Activated naive CD8-positive, alpha-beta T cell (primary cell): Measurements from ENCODE around the gene SRPX.

Experiments used
- H3K27ac Mint-ChIP-seq: one replicate; pipeline ENCODE4 v1.8.0; 2021; ENCODE audit warnings: mixed read lengths
- H3K27me3 Mint-ChIP-seq: one replicate; pipeline ENCODE4 v1.8.0; 2021; ENCODE audit warnings: mixed read lengths
- H3K36me3 Mint-ChIP-seq: one replicate; pipeline ENCODE4 v1.8.0; 2021; ENCODE audit warnings: mixed read lengths
- H3K4me1 Mint-ChIP-seq: one replicate; pipeline ENCODE4 v1.8.0; 2021; ENCODE audit warnings: low read depth, mixed read lengths
- H3K4me3 Mint-ChIP-seq: one replicate; pipeline ENCODE4 v1.8.0; 2021; ENCODE audit warnings: mild to moderate bottlenecking, mixed read lengths
- H3K9me3 Mint-ChIP-seq: one replicate; pipeline ENCODE4 v1.8.0; 2021; ENCODE audit warnings: low read depth, mixed read lengths

Gene SRPX

GRCh38 chrX:38099688-38100087 lies 121.0 kb downstream of the SRPX start:
- no peaks in the 10 kb centered on the region for H3K36me3 Mint-ChIP-seq
- no peak overlapping the region for H3K4me3 Mint-ChIP-seq
- no peaks in the 10 kb centered on the region for H3K4me1 Mint-ChIP-seq
- H3K27me3 Mint-ChIP-seq, result no peaks in the 10 kb centered on the region
- H3K9me3 Mint-ChIP-seq, result no peaks in the 10 kb centered on the region
- H3K27ac Mint-ChIP-seq, result no peak overlapping the region
